ENCODE results near the gene ABHD3.

DNA sequence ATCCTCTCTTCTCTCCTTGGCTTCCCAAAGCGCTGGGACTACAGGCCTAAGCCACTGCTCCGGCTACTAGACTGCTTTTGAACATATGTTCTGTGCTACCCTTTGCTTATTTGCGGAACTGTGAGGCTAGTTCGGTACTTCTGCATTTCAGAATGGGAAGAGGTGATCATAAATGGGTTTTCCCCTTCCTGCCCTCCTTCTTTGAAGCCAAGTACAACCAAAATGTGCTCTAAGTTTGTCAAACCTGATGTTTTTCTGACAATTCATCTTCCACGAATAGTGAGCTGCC lies 102.3 kb downstream of the ABHD3 start:
- TF ChIP-seq, protein P1, sequence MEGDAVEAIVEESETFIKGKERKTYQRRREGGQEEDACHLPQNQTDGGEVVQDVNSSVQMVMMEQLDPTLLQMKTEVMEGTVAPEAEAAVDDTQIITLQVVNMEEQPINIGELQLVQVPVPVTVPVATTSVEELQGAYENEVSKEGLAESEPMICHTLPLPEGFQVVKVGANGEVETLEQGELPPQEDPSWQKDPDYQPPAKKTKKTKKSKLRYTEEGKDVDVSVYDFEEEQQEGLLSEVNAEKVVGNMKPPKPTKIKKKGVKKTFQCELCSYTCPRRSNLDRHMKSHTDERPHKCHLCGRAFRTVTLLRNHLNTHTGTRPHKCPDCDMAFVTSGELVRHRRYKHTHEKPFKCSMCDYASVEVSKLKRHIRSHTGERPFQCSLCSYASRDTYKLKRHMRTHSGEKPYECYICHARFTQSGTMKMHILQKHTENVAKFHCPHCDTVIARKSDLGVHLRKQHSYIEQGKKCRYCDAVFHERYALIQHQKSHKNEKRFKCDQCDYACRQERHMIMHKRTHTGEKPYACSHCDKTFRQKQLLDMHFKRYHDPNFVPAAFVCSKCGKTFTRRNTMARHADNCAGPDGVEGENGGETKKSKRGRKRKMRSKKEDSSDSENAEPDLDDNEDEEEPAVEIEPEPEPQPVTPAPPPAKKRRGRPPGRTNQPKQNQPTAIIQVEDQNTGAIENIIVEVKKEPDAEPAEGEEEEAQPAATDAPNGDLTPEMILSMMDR (IDR thresholded peaks at IDR 0.05), result no peak
- no peak for TF ChIP-seq POLR2A (IDR thresholded peaks at IDR 0.05)
- TF ChIP-seq EP300 (IDR thresholded peaks at IDR 0.05), result no peak
